Natural killer cell (primary cell): ENCODE measurements around the gene HEXD. TPM values are rescaled to one million over a fixed set of nuclear protein-coding genes. Genes with fewer than 3 reads are reported as not detected.

Source experiments
- ATAC-seq, 3 donors: fragments of 150-1000 bp in 2 of 3; fragments of 200-7000 bp in 1 of 3; cut with Tn5 transposase; 1 replicate in 1 of 3; 2 replicates in 2 of 3; pipeline ENCODE4 v1.10.0; 2021; ENCODE audit warnings: mild to moderate bottlenecking in 2 of 3, moderate library complexity in 2 of 3
- DNase-seq, 2 donors: peaks; one replicate each; pipeline versions ENCODE4 v3.0.0 to v3.0.0-alpha.2; 2013 to 2021; ENCODE audit warnings: mixed read lengths in 1 of 2
- H3K27ac ChIP-seq: one replicate; pipeline ENCODE4 v1.5.1; 2013; ENCODE audit warnings: mild to moderate bottlenecking, low read length
- H3K27me3 ChIP-seq: one replicate; pipeline ENCODE4 v1.6.1; 2013; ENCODE audit warnings: low read length; ENCODE audit not compliant: control insufficient read depth, insufficient read depth
- H3K36me3 ChIP-seq: one replicate; pipeline ENCODE4 v1.6.1; 2013; ENCODE audit warnings: low read length; ENCODE audit not compliant: control insufficient read depth, insufficient read depth
- H3K4me1 ChIP-seq: one replicate; pipeline ENCODE4 v1.6.1; 2013; ENCODE audit warnings: low read length; ENCODE audit not compliant: control insufficient read depth, insufficient read depth
- H3K4me3 ChIP-seq: one replicate; pipeline ENCODE4 v1.5.1; 2013; ENCODE audit warnings: low read length
- H3K9me3 ChIP-seq: one replicate; pipeline ENCODE4 v1.6.1; 2013; ENCODE audit warnings: low read length; ENCODE audit not compliant: control insufficient read depth, insufficient read depth
- H3K27ac Mint-ChIP-seq, 2 donors: one replicate each; pipeline ENCODE4 v1.8.0; 2022; ENCODE audit warnings: mild to moderate bottlenecking in 2 of 2, mixed read lengths in 2 of 2, moderate library complexity in 1 of 2
- H3K27me3 Mint-ChIP-seq, 2 donors: one replicate each; pipeline ENCODE4 v1.8.0; 2022; ENCODE audit warnings: low read depth in 2 of 2, mixed read lengths in 2 of 2
- H3K36me3 Mint-ChIP-seq: one replicate; pipeline ENCODE4 v1.8.0; 2022; ENCODE audit warnings: mixed read lengths
- H3K4me1 Mint-ChIP-seq, 2 donors: one replicate each; pipeline ENCODE4 v1.8.0; 2022; ENCODE audit warnings: mixed read lengths in 2 of 2
- H3K4me3 Mint-ChIP-seq: one replicate; pipeline ENCODE4 v1.8.0; 2022; ENCODE audit warnings: mild to moderate bottlenecking, moderate library complexity, mixed read lengths
- H3K9me3 Mint-ChIP-seq, 2 donors: one replicate each; pipeline ENCODE4 v1.8.0; 2022; ENCODE audit warnings: mixed read lengths in 2 of 2
- CTCF ChIP-seq: fragments of 200-600 bp; IDR thresholded peaks from one replicate; pipeline ENCODE4 v1.8.0; 2022; ENCODE audit warnings: antibody characterized with exemption
- WGBS: methylation state at CpG from one replicate; pipeline ENCODE4 v1.1.7; 2013; ENCODE audit warnings: missing lambda C conversion rate; ENCODE audit not compliant: insufficient coverage; 5-methylcytosine and 5-hydroxymethylcytosine counted together
- intact Hi-C: fragments of 100-400 bp; cut with micrococcal nuclease; formaldehyde crosslinking; loops from one replicate; pipeline ENCODE4 v1.14.2; 2022
- total RNA-seq, 4 donors: library from RNA; stranded (reverse); fragments of 120-200 nt in 1 of 4; gene quantifications; one replicate each; pipeline versions ENCODE4 v1.2.3 to v1.2.4, GENCODE V29; 2013 to 2022

The HEXD gene
- total RNA-seq, 3 donors from 2014 or later (not counting 1 experiment from before 2014, with no cell fraction given), result 35.7 to 57.4 (median 51.5) TPM

GRCh38 chr17:82403662-82404660, 14.2 kb upstream of the HEXD start:
- Mint-ChIP-seq H3K27me3 (no peaks in the 10 kb centered on the region), H3K9me3 (no peaks in the 10 kb centered on the region), H3K4me1 (peaks cover 9 to 18% of the 10 kb centered on the region in 2 donors), H3K4me3 (no peak overlapping the region), H3K36me3 (no peaks in the 10 kb centered on the region), H3K27ac (peak overlapping the region in 1 of 2 donors; percentile 67)
- Histone ChIP-seq H3K9me3 (no peaks in the 10 kb centered on the region), H3K27ac (no peak overlapping the region), H3K4me1 (peaks cover 28% of the 10 kb centered on the region), H3K4me3 (no peak overlapping the region), H3K36me3 (peaks cover 14% of the 10 kb centered on the region), H3K27me3 (no peaks in the 10 kb centered on the region)
- intact Hi-C loops, result no loop called here
- 87% methylated on average over 66 of the region's 67 CpGs for WGBS
- ATAC-seq, result no peak
- DNase-seq, result no peak
- no peak for TF ChIP-seq CTCF

GRCh38 chr17:82405051-82405450, 13.1 kb upstream of the HEXD start:
- Mint-ChIP-seq H3K27me3 (no peaks in the 10 kb centered on the region), H3K9me3 (no peaks in the 10 kb centered on the region), H3K36me3 (no peaks in the 10 kb centered on the region), H3K27ac (no peak overlapping the region), H3K4me1 (peaks cover 9 to 18% of the 10 kb centered on the region in 2 donors), H3K4me3 (no peak overlapping the region)
- no peaks in the 10 kb centered on the region for H3K27me3 ChIP-seq
- no peak overlapping the region for H3K4me3 ChIP-seq
- no peak for ATAC-seq
- DNase-seq, result no peak
- intact Hi-C loops, result no loop called here
- no peaks in the 10 kb centered on the region for H3K9me3 ChIP-seq
- 99% methylated on average over 14 of the region's 14 CpGs for WGBS
- no peak for TF ChIP-seq CTCF
- peaks cover 21% of the 10 kb centered on the region for H3K4me1 ChIP-seq
- H3K36me3 ChIP-seq, result peaks cover 14% of the 10 kb centered on the region
- no peak overlapping the region for H3K27ac ChIP-seq

- 96% methylated on average over 14 of the region's 14 CpGs for WGBS
- Mint-ChIP-seq H3K4me1 (peaks cover 0 to 9% of the 10 kb centered on the region in 2 donors), H3K27ac (no peak overlapping the region), H3K9me3 (no peaks in the 10 kb centered on the region), H3K27me3 (no peaks in the 10 kb centered on the region), H3K36me3 (no peaks in the 10 kb centered on the region), H3K4me3 (no peak overlapping the region)
- TF ChIP-seq CTCF, result no peak
- ATAC-seq (no peak), DNase-seq (no peak)
- H3K4me3 ChIP-seq, result no peak overlapping the region
- H3K27me3 ChIP-seq, result no peaks in the 10 kb centered on the region
- H3K27ac ChIP-seq, result no peak overlapping the region
- H3K4me1 ChIP-seq, result peaks cover 11% of the 10 kb centered on the region
- intact Hi-C loops, result no loop called here
- peaks cover 19% of the 10 kb centered on the region for H3K36me3 ChIP-seq
- no peaks in the 10 kb centered on the region for H3K9me3 ChIP-seq
These were observed 11.9 kb upstream of the HEXD start for GRCh38 chr17:82406131-82406671.
